GM12878 (cell line): Measurements from ENCODE around the gene THAP10. TPM values are rescaled to one million over a fixed set of nuclear protein-coding genes. Genes with fewer than 3 reads are reported as not detected.

Experiments used
- ATAC-seq: fragments of 200-7000 bp; cut with Tn5 transposase; 3 replicates; pipeline ENCODE4 v1.9.1; 2020; ENCODE audit warnings: mild to moderate bottlenecking, moderate library complexity
- BruUV-seq: library from RNA; stranded (reverse); fragments of 400-500 nt; replicated peaks from 2 replicates; lab custom pipeline; 2021; lab: Mats Ljungman, UMichigan
- CTCF ChIA-PET: fragments of 300-600 bp; sonication (Branson Sonifier 250); formaldehyde crosslinking; extraction: SDS; loops from one replicate; lab custom pipeline; 2021; ENCODE audit warnings: inconsistent platforms; lab: Yijun Ruan, JAX
- POLR2A ChIA-PET: fragments of 350-600 bp; formaldehyde crosslinking; extraction: SDS; loops from one replicate; lab custom pipeline; 2021; ENCODE audit warnings: inconsistent platforms; lab: Charles Lee
- RAD21 ChIA-PET: fragments of 300-600 bp; sonication (Branson Sonifier 250); formaldehyde crosslinking; loops from one replicate; lab custom pipeline; 2023; ENCODE audit warnings: antibody characterized with exemption; ENCODE audit not compliant: unreplicated experiment; lab: Charles Lee
- SMC1A ChIA-PET: fragments of 300-600 bp; sonication (Branson Sonifier 250); formaldehyde crosslinking; loops from one replicate; lab custom pipeline; 2023; ENCODE audit not compliant: unreplicated experiment, uncharacterized antibody; lab: Charles Lee
- DNase-seq: peaks from one replicate; pipeline ENCODE4 v3.0.0-alpha.2; 2011; ENCODE audit warnings: low read depth, low spot score
- FAIRE-seq: peaks from 3 replicates; lab custom pipeline; 2011; peaks lifted over from hg19 to GRCh38; lab: Jason Lieb, UNC
- H2AFZ ChIP-seq: 2 replicates; pipeline ENCODE4 v1.6.0; 2011; ENCODE audit warnings: low read depth, low read length, control low read depth; ENCODE audit not compliant: control insufficient read depth
- H3K27ac ChIP-seq: 2 replicates; pipeline ENCODE4 v1.5.1; 2011; ENCODE audit warnings: control low read depth; ENCODE audit not compliant: control insufficient read depth, insufficient read depth
- H3K27me3 ChIP-seq, 2 experiments: replicated peaks in 1 of 2; 2 replicates each; pipeline versions ENCODE4 v1.6.0 to v1.6.1; 2011; ENCODE audit warnings: low read length in 1 of 2; ENCODE audit not compliant: control insufficient read depth in 2 of 2, insufficient read depth in 2 of 2
- H3K36me3 ChIP-seq, 2 experiments: 2 replicates each; pipeline ENCODE4 v1.5.1; 2011; ENCODE audit warnings: low read length in 1 of 2; ENCODE audit not compliant: control insufficient read depth in 2 of 2, insufficient read depth in 2 of 2
- H3K4me1 ChIP-seq: 2 replicates; pipeline ENCODE4 v1.6.1; 2011; ENCODE audit warnings: mild to moderate bottlenecking, low read length, moderate library complexity, mixed read lengths; ENCODE audit not compliant: control insufficient read depth, insufficient read depth
- H3K4me2 ChIP-seq: 2 replicates; pipeline ENCODE4 v1.6.0; 2011; ENCODE audit warnings: control low read depth; ENCODE audit not compliant: control insufficient read depth, insufficient read depth
- H3K4me3 ChIP-seq: fragments of 200-600 bp; sonication (generic); 2 replicates; pipeline ENCODE4 v1.5.1; 2016
- H3K79me2 ChIP-seq: 2 replicates; pipeline ENCODE4 v1.6.0; 2011; ENCODE audit warnings: low read length; ENCODE audit not compliant: control insufficient read depth, insufficient read depth
- H3K9ac ChIP-seq: 2 replicates; pipeline ENCODE4 v1.8.0; 2011; ENCODE audit warnings: low read length, control low read depth, mixed read lengths; ENCODE audit not compliant: control insufficient read depth, insufficient read depth
- H3K9me3 ChIP-seq: replicated peaks from 3 replicates; pipeline ENCODE4 v1.5.1; 2011; ENCODE audit warnings: mild to moderate bottlenecking, low read length; ENCODE audit not compliant: control insufficient read depth, insufficient read depth
- H4K20me1 ChIP-seq: 2 replicates; pipeline ENCODE4 v1.6.0; 2011; ENCODE audit not compliant: control insufficient read depth, insufficient read depth
- CREM ChIP-seq: IDR thresholded peaks from 2 replicates; pipeline ENCODE4 v1.6.1; 2014; ENCODE audit warnings: antibody characterized with exemption, low read depth
- E2F4 ChIP-seq: IDR thresholded peaks from 2 replicates; pipeline ENCODE4 v1.6.1; 2012; ENCODE audit warnings: low read depth, low read length, improper control_type of control experiment
- EED ChIP-seq: sonication (generic); IDR thresholded peaks from 2 replicates; pipeline ENCODE4 v1.6.1; 2016; ENCODE audit warnings: antibody characterized with exemption, low read depth
- EP300 ChIP-seq, 2 experiments: fragments of 150-350 bp in 1 of 2; IDR thresholded peaks; 2 replicates each; pipeline ENCODE4 v1.6.1; 2011 to 2012; ENCODE audit warnings: low read depth in 2 of 2, low read length in 2 of 2, borderline replicate concordance in 1 of 2, improper control_type of control experiment in 1 of 2, inconsistent platforms in 1 of 2; ENCODE audit not compliant: control insufficient read depth in 1 of 2
- MYC ChIP-seq: IDR thresholded peaks from 2 replicates; pipeline ENCODE4 v1.6.1; 2011; ENCODE audit warnings: mild to moderate bottlenecking, low read length, moderate library complexity, inconsistent platforms; ENCODE audit not compliant: insufficient read depth, insufficient replicate concordance, insufficient read length, severe bottlenecking
- NFIC ChIP-seq: IDR thresholded peaks from 2 replicates; pipeline ENCODE4 v1.6.1; 2012; ENCODE audit warnings: low read depth, mild to moderate bottlenecking, inconsistent platforms, low read length, moderate library complexity
- NR2C1 ChIP-seq: fragments of 450-650 bp; IDR thresholded peaks from 2 replicates; pipeline ENCODE4 v1.6.1; 2017; ENCODE audit warnings: antibody characterized with exemption, mild to moderate bottlenecking, moderate library complexity
- POU2F2 ChIP-seq: IDR thresholded peaks from 3 replicates; pipeline ENCODE4 v1.6.1; 2011; ENCODE audit warnings: low read depth, mild to moderate bottlenecking, low read length, borderline replicate concordance
- RUNX3 ChIP-seq: IDR thresholded peaks from 2 replicates; pipeline ENCODE4 v1.6.1; 2012; ENCODE audit warnings: low read length, inconsistent platforms
- SPI1 ChIP-seq: IDR thresholded peaks from 2 replicates; pipeline ENCODE4 v1.6.1; 2011; ENCODE audit warnings: low read depth, mild to moderate bottlenecking, low read length, moderate library complexity, borderline replicate concordance; ENCODE audit not compliant: insufficient read depth
- TCF12 ChIP-seq: IDR thresholded peaks from 2 replicates; pipeline ENCODE4 v1.6.1; 2011; ENCODE audit warnings: low read depth, mild to moderate bottlenecking, low read length
- TCF3 ChIP-seq: IDR thresholded peaks from 2 replicates; pipeline ENCODE4 v1.6.1; 2012; ENCODE audit warnings: low read depth, mild to moderate bottlenecking, low read length, borderline replicate concordance; ENCODE audit not compliant: insufficient read depth
- WGBS: methylation state at CpG from one replicate; pipeline ENCODE4 v1.1.6; 2016; ENCODE audit warnings: low lambda C conversion rate; ENCODE audit not compliant: insufficient replicate concordance, insufficient coverage; ENCODE audit errors: missing lambda C conversion rate; 5-methylcytosine and 5-hydroxymethylcytosine counted together
- in situ Hi-C: fragments of 300-500 bp; cut with MboI; formaldehyde crosslinking; loops from 9 replicates; pipeline ENCODE4 v1.14.3; 2018; ENCODE audit warnings: mixed read lengths
- intact Hi-C: fragments of 100-400 bp; cut with micrococcal nuclease; formaldehyde crosslinking; loops from one replicate; pipeline ENCODE4 v1.14.2; 2022; ENCODE audit not compliant: unreplicated experiment
- polyA plus RNA-seq, 11 experiments: library from polyadenylated mRNA; depleted of rRNA in 4 of 11; unstranded in 6 of 11; stranded (reverse) in 5 of 11; fragments of >200 nt; fragmentation: Nextera tagmentation in 4 of 11; fragmentation: Illumina TruSeq in 1 of 11; extraction: Ambion mirVana in 4 of 11; extraction: Trizol in 1 of 11; gene quantifications; 1 replicate in 1 of 11; 2 replicates in 10 of 11; pipeline versions ENCODE4 v1.2.1 to v1.2.3, GENCODE V29; 2011 to 2016; ENCODE audit warnings: inconsistent platforms in 2 of 11, missing spikeins in 2 of 11, low read depth in 1 of 11
- total RNA-seq, 4 experiments: library from RNA; depleted of rRNA in 3 of 4; stranded (reverse); fragments of >200 nt in 3 of 4; fragmentation: Illumina TruSeq in 1 of 4; extraction: Trizol in 1 of 4; gene quantifications; 2 replicates each; pipeline versions ENCODE4 v1.2.1 to v1.2.3, GENCODE V29; 2013 to 2021
- TF ChIP-seq, protein P1 (sequence below): IDR thresholded peaks from 2 replicates; pipeline ENCODE4 v1.6.1; 2012; ENCODE audit warnings: low read depth, low read length, improper control_type of control experiment

THAP10 gene
- total and polyA plus RNA-seq, 10 of the 15 experiments (the other 5 are each of a cell fraction or from before 2014, with no cell fraction given), result 0.35 to 5.2 (median 1.4) TPM

DNA sequence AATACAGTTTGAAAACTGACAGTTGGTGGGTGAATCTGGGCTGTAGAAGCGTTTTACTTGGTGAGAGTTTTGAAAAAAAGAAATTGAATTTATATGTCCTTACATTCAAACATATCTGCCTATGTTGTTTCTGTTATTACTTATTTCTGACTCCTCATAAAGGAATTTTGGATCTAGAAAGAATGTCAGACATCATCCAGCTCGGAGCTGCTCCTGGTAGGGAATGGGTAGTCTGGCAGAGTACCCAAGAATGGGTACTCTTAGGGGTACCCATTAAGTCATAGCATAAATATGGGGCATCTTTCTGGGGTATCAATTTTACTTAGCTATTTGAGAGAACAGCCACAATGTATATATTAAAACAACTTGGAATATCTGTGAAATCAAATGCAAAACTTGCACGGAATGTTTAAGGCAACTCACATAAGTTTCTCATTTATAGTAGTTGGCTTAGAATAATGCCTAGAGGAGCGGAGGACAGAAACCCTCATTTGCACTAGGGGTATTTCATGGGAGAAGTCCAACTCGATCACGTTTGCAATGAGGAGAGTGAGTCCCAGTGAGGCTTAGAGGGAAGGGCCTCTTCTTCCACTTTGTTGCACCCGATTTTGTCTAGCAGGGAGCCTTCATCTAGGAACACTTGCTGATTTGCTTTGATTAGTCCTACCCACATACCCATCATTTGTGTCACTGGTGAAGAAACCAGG lies 35.9 kb downstream of the THAP10 start:
- DNase-seq (no peak), FAIRE-seq (no peak), ATAC-seq (no peak)
- Histone ChIP-seq H3K9me3 (no peaks in the 10 kb centered on the region), H3K79me2 (no peaks in the 10 kb centered on the region), H3K27ac (no peak overlapping the region), H2AFZ (no peak overlapping the region), H3K27me3 (peaks cover 3 to 5% of the 10 kb centered on the region in 2 experiments), H3K9ac (no peak overlapping the region), H3K4me1 (peaks cover 2% of the 10 kb centered on the region; the same call in 1 of the 2 replicates), H3K36me3 (no peaks in the 10 kb centered on the region), H3K4me3 (no peak overlapping the region), H4K20me1 (no peaks in the 10 kb centered on the region)
- CTCF ChIA-PET, result interaction anchor here (0.6 kb wide), 1 partner anchor 227 kb away, joined by 3 read pairs; no protein-coding TSS in a partner anchor
- no TSS peak for BruUV-seq
- intact Hi-C loops, result no loop called here
- WGBS, result 38% methylated on average over 7 of the region's 7 CpGs
- in situ Hi-C loops, result no loop called here
- POLR2A ChIA-PET, result no interaction called here
- SMC1A ChIA-PET, result no interaction called here
- RAD21 ChIA-PET, result no interaction called here
- TF ChIP-seq, protein P1, sequence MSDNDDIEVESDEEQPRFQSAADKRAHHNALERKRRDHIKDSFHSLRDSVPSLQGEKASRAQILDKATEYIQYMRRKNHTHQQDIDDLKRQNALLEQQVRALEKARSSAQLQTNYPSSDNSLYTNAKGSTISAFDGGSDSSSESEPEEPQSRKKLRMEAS, result no peak
- TF ChIP-seq, all 136 proteins: peak for 0
- H3K4me2 ChIP-seq, result no peak overlapping the region

- CTCF ChIA-PET, result interaction anchor here (0.6 kb wide), 1 partner anchor 226 kb away, joined by 3 read pairs; no protein-coding TSS in a partner anchor
- TF ChIP-seq TCF3 (0 out of 2 replicates have a peak, but pooled peaks have one; percentile 45), E2F4 (no peak), EED (no peak), TCF12 (peak; percentile 66; the same call in 1 of the 2 replicates), SPI1 (peak; percentile 56; the same call in 1 of the 2 replicates), NR2C1 (no peak), POU2F2 (no peak), CREM (no peak), RUNX3 (peak; percentile 20; the same call in 1 of the 2 replicates), MYC (no peak), EP300 (IDR thresholded peaks at IDR 0.05; ENCODE audit: borderline replicate concordance in 1 of 2, control insufficient read depth in 1 of 2, low read depth in 2 of 2, low read length in 2 of 2) (no peak), NFIC (peak; percentile 21; the same call in 1 of the 2 replicates)
- intact Hi-C loops, result no loop called here
- SMC1A ChIA-PET, result no interaction called here
- H2AFZ ChIP-seq, result no peak overlapping the region
- no peaks in the 10 kb centered on the region for H4K20me1 ChIP-seq
- peaks cover 2% of the 10 kb centered on the region; the same call in 1 of the 2 replicates for H3K4me1 ChIP-seq
- peak; percentile 39 for DNase-seq
- POLR2A ChIA-PET, result no interaction called here
- WGBS, result 3% methylated on average over 2 of the region's 2 CpGs
- no peaks in the 10 kb centered on the region for H3K9me3 ChIP-seq
- peaks cover 5 to 7% of the 10 kb centered on the region in 2 experiments for H3K27me3 ChIP-seq
- H3K4me2 ChIP-seq, result no peak overlapping the region
- no peaks in the 10 kb centered on the region for H3K79me2 ChIP-seq
- peak; percentile 67 for ATAC-seq
- no peak overlapping the region for H3K9ac ChIP-seq
- FAIRE-seq, result peak; percentile 7
- in situ Hi-C loops, result no loop called here
- RAD21 ChIA-PET, result no interaction called here
- H3K4me3 ChIP-seq, result no peak overlapping the region
- no peak overlapping the region for H3K27ac ChIP-seq
- no TSS peak for BruUV-seq
- no peaks in the 10 kb centered on the region for H3K36me3 ChIP-seq
Measured at GRCh38 chr15:70855764-70856163, 36.5 kb downstream of the THAP10 start.
